ENCODE data around the gene NPB. TPM values are rescaled to one million over a fixed set of nuclear protein-coding genes. Genes with fewer than 3 reads are reported as not detected.

NPB gene
- polyA plus RNA-seq, 1 donor from 2014 or later: 1.3 TPM

DNA sequence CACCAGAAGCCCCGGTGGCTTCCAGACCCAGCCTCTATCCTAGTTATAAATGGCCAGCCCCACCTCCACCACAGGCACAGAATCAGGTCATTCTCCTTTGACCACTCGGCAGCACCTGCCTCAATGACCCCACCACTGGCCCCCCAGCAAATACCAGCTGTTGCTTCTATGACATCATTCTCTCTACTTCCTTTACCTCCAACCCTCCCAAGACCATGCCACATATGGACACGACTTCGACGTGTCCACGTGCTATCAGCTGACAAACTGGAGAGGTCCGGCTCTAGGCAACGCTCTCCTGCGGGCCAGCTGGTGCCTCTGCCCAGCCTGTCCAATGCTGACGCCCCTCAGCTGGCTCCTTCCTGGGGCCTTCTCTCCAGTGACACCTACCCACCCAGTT lies 16.6 kb upstream of the NPB start:
- H4K20me1 ChIP-seq (ENCODE audit: insufficient read depth): no peaks in the 10 kb centered on the region
- H3K79me2 ChIP-seq (replicated peaks; ENCODE audit: insufficient read depth, low read length): peaks cover 6% of the 10 kb centered on the region
- no peak overlapping the region for H3K27ac ChIP-seq (ENCODE audit: low read length)
- H3K27me3 ChIP-seq (ENCODE audit: insufficient read depth, low read depth, low read length): no peaks in the 10 kb centered on the region
- H3K36me3 ChIP-seq (ENCODE audit: insufficient read depth, low read length): no peaks in the 10 kb centered on the region
- no peak overlapping the region for H3K4me3 ChIP-seq (ENCODE audit: low read length)
- no peak overlapping the region for H3K9ac ChIP-seq (ENCODE audit: low read length)
- no peaks in the 10 kb centered on the region for H3K9me2 ChIP-seq (ENCODE audit: insufficient read depth, low read length)
- no peaks in the 10 kb centered on the region for H3F3A ChIP-seq (ENCODE audit: insufficient read depth, low read length, poor library complexity, severe bottlenecking)
- no peaks in the 10 kb centered on the region for H3K9me3 ChIP-seq (ENCODE audit: low read length)
- H2AFZ ChIP-seq (ENCODE audit: low read depth, low read length): no peak overlapping the region
- no peak overlapping the region for H3K4me2 ChIP-seq (ENCODE audit: low read length)
- TF ChIP-seq, protein P1, sequence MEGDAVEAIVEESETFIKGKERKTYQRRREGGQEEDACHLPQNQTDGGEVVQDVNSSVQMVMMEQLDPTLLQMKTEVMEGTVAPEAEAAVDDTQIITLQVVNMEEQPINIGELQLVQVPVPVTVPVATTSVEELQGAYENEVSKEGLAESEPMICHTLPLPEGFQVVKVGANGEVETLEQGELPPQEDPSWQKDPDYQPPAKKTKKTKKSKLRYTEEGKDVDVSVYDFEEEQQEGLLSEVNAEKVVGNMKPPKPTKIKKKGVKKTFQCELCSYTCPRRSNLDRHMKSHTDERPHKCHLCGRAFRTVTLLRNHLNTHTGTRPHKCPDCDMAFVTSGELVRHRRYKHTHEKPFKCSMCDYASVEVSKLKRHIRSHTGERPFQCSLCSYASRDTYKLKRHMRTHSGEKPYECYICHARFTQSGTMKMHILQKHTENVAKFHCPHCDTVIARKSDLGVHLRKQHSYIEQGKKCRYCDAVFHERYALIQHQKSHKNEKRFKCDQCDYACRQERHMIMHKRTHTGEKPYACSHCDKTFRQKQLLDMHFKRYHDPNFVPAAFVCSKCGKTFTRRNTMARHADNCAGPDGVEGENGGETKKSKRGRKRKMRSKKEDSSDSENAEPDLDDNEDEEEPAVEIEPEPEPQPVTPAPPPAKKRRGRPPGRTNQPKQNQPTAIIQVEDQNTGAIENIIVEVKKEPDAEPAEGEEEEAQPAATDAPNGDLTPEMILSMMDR (IDR thresholded peaks at IDR 0.05; ENCODE audit: poor library complexity, severe bottlenecking): no peak
- TF ChIP-seq MXI1 (conservative IDR thresholded peaks at IDR 0.05; ENCODE audit: poor library complexity, severe bottlenecking) (no peak), EP300 (conservative IDR thresholded peaks at IDR 0.05; ENCODE audit: poor library complexity, severe bottlenecking) (no peak), POLR2AphosphoS5 (IDR thresholded peaks at IDR 0.05) (no peak), TAF1 (IDR thresholded peaks at IDR 0.05; ENCODE audit: low read depth) (no peak), REST (IDR thresholded peaks at IDR 0.05; ENCODE audit: borderline replicate concordance) (no peak), RAD21 (conservative IDR thresholded peaks at IDR 0.05) (no peak), SMC3 (conservative IDR thresholded peaks at IDR 0.05; ENCODE audit: poor library complexity) (no peak), EZH2 (IDR thresholded peaks at IDR 0.05; ENCODE audit: borderline replicate concordance, insufficient read depth, low read length, poor library complexity, severe bottlenecking) (no peak)

GRCh38 chr17:81885869-81886548 lies 16.0 kb upstream of the NPB start:
- Histone ChIP-seq H3K4me2 (ENCODE audit: low read length) (no peak overlapping the region), H3K27ac (ENCODE audit: low read length) (no peak overlapping the region), H3K9me3 (ENCODE audit: low read length) (no peaks in the 10 kb centered on the region), H3K79me2 (replicated peaks; ENCODE audit: insufficient read depth, low read length) (peaks cover 11% of the 10 kb centered on the region), H4K20me1 (ENCODE audit: insufficient read depth) (no peaks in the 10 kb centered on the region), H3K9me2 (ENCODE audit: insufficient read depth, low read length) (no peaks in the 10 kb centered on the region), H3K9ac (ENCODE audit: low read length) (no peak overlapping the region), H3F3A (ENCODE audit: insufficient read depth, low read length, poor library complexity, severe bottlenecking) (no peaks in the 10 kb centered on the region), H3K27me3 (ENCODE audit: insufficient read depth, low read depth, low read length) (no peaks in the 10 kb centered on the region), H3K36me3 (ENCODE audit: insufficient read depth, low read length) (no peaks in the 10 kb centered on the region), H2AFZ (ENCODE audit: low read depth, low read length) (no peak overlapping the region), H3K4me3 (ENCODE audit: low read length) (no peak overlapping the region)
- TF ChIP-seq POLR2AphosphoS5 (IDR thresholded peaks at IDR 0.05) (no peak), MXI1 (conservative IDR thresholded peaks at IDR 0.05; ENCODE audit: poor library complexity, severe bottlenecking) (no peak), REST (IDR thresholded peaks at IDR 0.05; ENCODE audit: borderline replicate concordance) (no peak), SMC3 (conservative IDR thresholded peaks at IDR 0.05; ENCODE audit: poor library complexity) (no peak), EZH2 (IDR thresholded peaks at IDR 0.05; ENCODE audit: borderline replicate concordance, insufficient read depth, low read length, poor library complexity, severe bottlenecking) (no peak), TAF1 (IDR thresholded peaks at IDR 0.05; ENCODE audit: low read depth) (no peak), EP300 (conservative IDR thresholded peaks at IDR 0.05; ENCODE audit: poor library complexity, severe bottlenecking) (no peak), RAD21 (conservative IDR thresholded peaks at IDR 0.05) (no peak)
- TF ChIP-seq, protein P1 (IDR thresholded peaks at IDR 0.05; ENCODE audit: poor library complexity, severe bottlenecking): no peak
